IMR-90 (cell line): ENCODE data around the gene OR10G6. TPM values are rescaled to one million over a fixed set of nuclear protein-coding genes. Genes with fewer than 3 reads are reported as not detected.

Source experiments
- ATAC-seq: fragments of 200-7000 bp; cut with Tn5 transposase; 2 replicates; pipeline ENCODE4 v1.9.1; 2020; ENCODE audit warnings: low read depth, mild to moderate bottlenecking, moderate library complexity
- BruUV-seq: library from RNA; stranded (reverse); fragments of 400-500 nt; replicated peaks from 2 replicates; lab custom pipeline; 2021; lab: Mats Ljungman, UMichigan
- CTCF ChIA-PET: fragments of 300-600 bp; formaldehyde crosslinking; extraction: SDS; loops from one replicate; lab custom pipeline; 2021; ENCODE audit warnings: antibody characterized with exemption; lab: Yijun Ruan, JAX
- POLR2A ChIA-PET: fragments of 300-600 bp; sonication (Branson Sonifier 250); formaldehyde crosslinking; loops from one replicate; lab custom pipeline; 2022; ENCODE audit warnings: antibody characterized with exemption; ENCODE audit not compliant: unreplicated experiment; lab: Charles Lee
- DNase-seq: peaks from one replicate; pipeline ENCODE4 v3.0.0; 2013
- H2AFZ ChIP-seq: replicated peaks from 2 replicates; pipeline ENCODE3; 2013; ENCODE audit warnings: low read length, mild to moderate bottlenecking; ENCODE audit not compliant: poor library complexity
- H2AK5ac ChIP-seq: 2 replicates; pipeline ENCODE4 v1.6.1; 2013; ENCODE audit warnings: low read depth, low read length, inconsistent platforms
- H2AK9ac ChIP-seq: replicated peaks from 2 replicates; pipeline ENCODE3; 2013; ENCODE audit warnings: mild to moderate bottlenecking, low read depth, low read length, moderate library complexity; ENCODE audit not compliant: poor library complexity
- H2BK120ac ChIP-seq: 2 replicates; pipeline ENCODE4 v1.6.1; 2013; ENCODE audit warnings: low read depth, low read length, inconsistent platforms
- H2BK15ac ChIP-seq: 3 replicates; pipeline ENCODE4 v1.6.1; 2013; ENCODE audit warnings: low read depth, low read length, inconsistent platforms
- H2BK20ac ChIP-seq: 2 replicates; pipeline ENCODE4 v1.6.1; 2013; ENCODE audit warnings: low read depth, mild to moderate bottlenecking, inconsistent platforms, low read length, moderate library complexity
- H2BK5ac ChIP-seq: 2 replicates; pipeline ENCODE4 v1.6.1; 2013; ENCODE audit warnings: mild to moderate bottlenecking, low read depth, low read length, inconsistent platforms; ENCODE audit not compliant: poor library complexity, severe bottlenecking
- H3K14ac ChIP-seq: replicated peaks from 2 replicates; pipeline ENCODE4 v1.6.1; 2013; ENCODE audit warnings: low read depth, low read length, inconsistent platforms
- H3K18ac ChIP-seq: 2 replicates; pipeline ENCODE4 v1.6.1; 2013; ENCODE audit warnings: low read depth, low read length, control low read depth
- H3K23ac ChIP-seq: 2 replicates; pipeline ENCODE4 v1.6.1; 2013; ENCODE audit warnings: low read depth, low read length, inconsistent platforms
- H3K27ac ChIP-seq: 2 replicates; pipeline ENCODE4 v1.5.1; 2013; ENCODE audit warnings: mild to moderate bottlenecking, control low read depth, low read length; ENCODE audit not compliant: insufficient read depth
- H3K27me3 ChIP-seq: 2 replicates; pipeline ENCODE4 v1.6.1; 2013; ENCODE audit warnings: low read length; ENCODE audit not compliant: control insufficient read depth, insufficient read depth
- H3K36me3 ChIP-seq: 2 replicates; pipeline ENCODE4 v1.6.1; 2013; ENCODE audit warnings: low read length, mixed read lengths; ENCODE audit not compliant: control insufficient read depth, insufficient read depth
- H3K4ac ChIP-seq: 2 replicates; pipeline ENCODE4 v1.6.1; 2013; ENCODE audit warnings: low read depth, low read length, inconsistent platforms
- H3K4me1 ChIP-seq: 2 replicates; pipeline ENCODE4 v1.6.1; 2013; ENCODE audit warnings: low read length, mixed read lengths; ENCODE audit not compliant: control insufficient read depth, insufficient read depth
- H3K4me2 ChIP-seq: 2 replicates; pipeline ENCODE4 v1.6.1; 2013; ENCODE audit warnings: low read depth, mild to moderate bottlenecking, control low read depth, low read length, moderate library complexity
- H3K4me3 ChIP-seq: 2 replicates; pipeline ENCODE4 v1.5.1; 2013; ENCODE audit warnings: low read depth, mild to moderate bottlenecking, control low read depth, low read length, moderate library complexity; ENCODE audit not compliant: insufficient read depth
- H3K56ac ChIP-seq: 2 replicates; pipeline ENCODE4 v1.6.1; 2013; ENCODE audit warnings: low read length, inconsistent platforms; ENCODE audit not compliant: insufficient read depth; ENCODE audit errors: extremely low read depth
- H3K79me1 ChIP-seq, 2 experiments: 2 replicates each; pipeline ENCODE4 v1.6.1; 2013; ENCODE audit warnings: low read length in 2 of 2, inconsistent platforms in 1 of 2, low read depth in 1 of 2
- H3K9ac ChIP-seq: 2 replicates; pipeline ENCODE4 v1.6.1; 2013; ENCODE audit warnings: low read depth, low read length, control low read depth
- H3K9me1 ChIP-seq: 2 replicates; pipeline ENCODE4 v1.6.1; 2013; ENCODE audit warnings: low read length, inconsistent platforms; ENCODE audit not compliant: insufficient read depth
- H3K9me3 ChIP-seq: 2 replicates; pipeline ENCODE4 v1.6.1; 2013; ENCODE audit warnings: low read length; ENCODE audit not compliant: control insufficient read depth, insufficient read depth
- H4K20me1 ChIP-seq: 2 replicates; pipeline ENCODE4 v1.6.1; 2013; ENCODE audit warnings: low read length, inconsistent platforms; ENCODE audit not compliant: insufficient read depth
- H4K5ac ChIP-seq: 2 replicates; pipeline ENCODE4 v1.6.1; 2013; ENCODE audit warnings: mild to moderate bottlenecking, low read depth, low read length, control low read depth
- H4K8ac ChIP-seq, 2 experiments: 2 replicates each; pipeline ENCODE4 v1.6.1; 2013; ENCODE audit warnings: low read depth in 2 of 2, low read length in 2 of 2, control low read depth in 1 of 2, inconsistent platforms in 1 of 2
- H4K91ac ChIP-seq: 2 replicates; pipeline ENCODE4 v1.6.1; 2013; ENCODE audit warnings: low read depth, low read length, inconsistent platforms; ENCODE audit not compliant: insufficient read depth
- BHLHE40 ChIP-seq: fragments of 150-350 bp; IDR thresholded peaks from 2 replicates; pipeline ENCODE4 v1.6.1; 2016; ENCODE audit warnings: mild to moderate bottlenecking, low read depth, low read length
- CEBPB ChIP-seq: IDR thresholded peaks from 2 replicates; pipeline ENCODE4 v1.6.1; 2012; ENCODE audit warnings: low read depth, low read length, improper control_type of control experiment
- CHD1 ChIP-seq: IDR thresholded peaks from 2 replicates; pipeline ENCODE4 v1.6.1; 2012; ENCODE audit warnings: low read depth, low read length, improper control_type of control experiment
- ELK1 ChIP-seq: fragments of 150-350 bp; IDR thresholded peaks from 2 replicates; pipeline ENCODE4 v1.6.1; 2016; ENCODE audit warnings: low read depth, mild to moderate bottlenecking, low read length, moderate library complexity, borderline replicate concordance
- MAFK ChIP-seq: IDR thresholded peaks from 2 replicates; pipeline ENCODE4 v1.6.1; 2012; ENCODE audit warnings: low read depth, low read length, improper control_type of control experiment
- MAZ ChIP-seq: IDR thresholded peaks from 2 replicates; pipeline ENCODE4 v1.6.1; 2012; ENCODE audit warnings: low read depth, mild to moderate bottlenecking, low read length, improper control_type of control experiment, moderate library complexity, borderline replicate concordance
- MXI1 ChIP-seq: IDR thresholded peaks from 2 replicates; pipeline ENCODE4 v1.6.1; 2012; ENCODE audit warnings: low read depth, mild to moderate bottlenecking, low read length, moderate library complexity, borderline replicate concordance
- NFE2L2 ChIP-seq: fragments of 150-350 bp; IDR thresholded peaks from 2 replicates; pipeline ENCODE4 v1.6.1; 2016; ENCODE audit warnings: low read depth, mild to moderate bottlenecking, low read length
- POLR2A ChIP-seq: IDR thresholded peaks from 2 replicates; pipeline ENCODE4 v1.6.1; 2012; ENCODE audit warnings: mild to moderate bottlenecking, low read depth, low read length
- RAD21 ChIP-seq: IDR thresholded peaks from 2 replicates; pipeline ENCODE4 v1.6.1; 2012; ENCODE audit warnings: low read length, improper control_type of control experiment
- RCOR1 ChIP-seq: IDR thresholded peaks from 2 replicates; pipeline ENCODE4 v1.6.1; 2012; ENCODE audit warnings: mild to moderate bottlenecking, low read length, improper control_type of control experiment; ENCODE audit not compliant: insufficient replicate concordance
- RFX5 ChIP-seq: IDR thresholded peaks from 2 replicates; pipeline ENCODE4 v1.8.0; 2012; ENCODE audit warnings: low read depth, mild to moderate bottlenecking, low read length, moderate library complexity
- SMC3 ChIP-seq: fragments of 150-350 bp; IDR thresholded peaks from 2 replicates; pipeline ENCODE4 v1.6.1; 2016; ENCODE audit warnings: low read depth, mild to moderate bottlenecking, antibody characterized with exemption, low read length, moderate library complexity
- USF2 ChIP-seq: fragments of 150-350 bp; IDR thresholded peaks from 2 replicates; pipeline ENCODE4 v1.6.1; 2017; ENCODE audit warnings: mild to moderate bottlenecking, antibody characterized with exemption, low read length, low read depth
- WGBS, 2 experiments: methylation state at CpG; one replicate each; pipeline versions ENCODE4 v1.1.5 to v1.1.7; 2013; ENCODE audit warnings: missing lambda C conversion rate in 2 of 2; ENCODE audit not compliant: insufficient read length in 1 of 2; ENCODE audit errors: extremely low coverage in 2 of 2; 5-methylcytosine and 5-hydroxymethylcytosine counted together
- dilution Hi-C: fragments of 300-500 bp; cut with HindIII; formaldehyde crosslinking; loops from one replicate; pipeline ENCODE4 v1.14.3; 2018; ENCODE audit warnings: low sequenced_read_pairs; ENCODE audit not compliant: unreplicated experiment
- in situ Hi-C: fragments of 300-500 bp; cut with MboI; formaldehyde crosslinking; loops from 3 replicates; pipeline ENCODE4 v1.14.3; 2019; ENCODE audit warnings: low sequenced_read_pairs, inconsistent platforms, mixed read lengths
- intact Hi-C: fragments of 100-400 bp; cut with micrococcal nuclease; formaldehyde crosslinking; loops from 2 replicates; pipeline ENCODE4 v1.10.0; 2022
- polyA plus RNA-seq, 3 experiments: library from polyadenylated mRNA; depleted of rRNA; stranded (reverse); fragments of >200 nt; gene quantifications; 2 replicates each; pipeline ENCODE4 v1.2.3, GENCODE V29; 2012; ENCODE audit warnings: low replicate concordance in 1 of 3
- total RNA-seq: library from RNA; depleted of rRNA; stranded (reverse); fragments of >200 nt; gene quantifications from 2 replicates; pipeline ENCODE4 v1.2.3, GENCODE V29; 2012

OR10G6 gene
- total and polyA plus RNA-seq, 2 of the 4 experiments (the other 2 are of a cell fraction) = not detected

- H2BK120ac ChIP-seq = no peak overlapping the region
- no peaks in the 10 kb centered on the region for H3K27me3 ChIP-seq
- no peak overlapping the region for H2AFZ ChIP-seq
- no peak overlapping the region for H2BK15ac ChIP-seq
- no peak overlapping the region for H3K56ac ChIP-seq
- WGBS, 2 experiments = 80% methylated on average over 1 of the region's 9 CpGs; no CpG with 5 or more reads in 1 of the 2 experiments
- DNase-seq = no peak
- intact Hi-C loops (no loop called here), dilution Hi-C loops (no loop called here), in situ Hi-C loops (no loop called here)
- no peak overlapping the region for H4K8ac ChIP-seq
- H4K20me1 ChIP-seq = no peaks in the 10 kb centered on the region
- no peak overlapping the region for H2AK9ac ChIP-seq
- H3K4ac ChIP-seq = no peak overlapping the region
- POLR2A ChIA-PET = no interaction called here
- H3K14ac ChIP-seq = no peak overlapping the region
- H3K36me3 ChIP-seq = no peaks in the 10 kb centered on the region
- no peak overlapping the region for H3K18ac ChIP-seq
- no peak overlapping the region for H2BK20ac ChIP-seq
- peaks cover 2% of the 10 kb centered on the region; the same call in 1 of the 2 replicates for H3K9me3 ChIP-seq
- no peak for ATAC-seq
- no peak overlapping the region for H4K91ac ChIP-seq
- no peak overlapping the region for H2AK5ac ChIP-seq
- no peak overlapping the region for H4K5ac ChIP-seq
- CTCF ChIA-PET = interaction anchor here (0.5 to 1.0 kb wide), 2 partner anchors 11 to 226 kb away, joined by 3 to 6 read pairs; no protein-coding TSS in a partner anchor
- H3K4me3 ChIP-seq = no peak overlapping the region
- no TSS peak for BruUV-seq
- H3K4me2 ChIP-seq = no peak overlapping the region
- no peaks in the 10 kb centered on the region for H3K4me1 ChIP-seq
- no peak overlapping the region for H3K23ac ChIP-seq
- no peaks in the 10 kb centered on the region for H3K79me1 ChIP-seq
- H3K27ac ChIP-seq = no peak overlapping the region
- no peaks in the 10 kb centered on the region for H3K9me1 ChIP-seq
- TF ChIP-seq RAD21 (no peak), MAZ (no peak), RFX5 (no peak), CHD1 (no peak), USF2 (no peak), MAFK (no peak), SMC3 (no peak), POLR2A (no peak), ELK1 (no peak), NFE2L2 (no peak), MXI1 (no peak), BHLHE40 (no peak), CEBPB (no peak), RCOR1 (no peak)
- H2BK5ac ChIP-seq = no peak overlapping the region
- no peak overlapping the region for H3K9ac ChIP-seq
These were observed 44.6 kb upstream of the OR10G6 start for GRCh38 chr11:124039557-124039956.
